Upper lobe of left lung (tissue), 6 donors: ENCODE results near the gene STAC3. TPM values are rescaled to one million over a fixed set of nuclear protein-coding genes. Genes with fewer than 3 reads are reported as not detected.
"Not testable (repeated sequence)": the region's sequence is repeated elsewhere in the genome, so short reads cannot be mapped to it uniquely, and the experiment has no call there.

Experiments used
- ATAC-seq, 2 donors: fragments of 200-7000 bp; cut with Tn5 transposase; one replicate each; pipeline ENCODE4 v1.9.1; 2022; ENCODE audit warnings: mild to moderate bottlenecking in 2 of 2, moderate library complexity in 2 of 2; ENCODE audit not compliant: low FRiP score in 2 of 2
- DNase-seq, 2 donors: peaks; one replicate each; pipeline ENCODE4 v3.0.0-alpha.2; 2019 to 2020
- H3K27ac ChIP-seq, 4 donors: fragments of 200-600 bp; sonication (generic); one replicate each; pipeline ENCODE4 v1.5.1; 2016 to 2019
- H3K27me3 ChIP-seq, 4 donors: fragments of 200-600 bp; sonication (generic); one replicate each; pipeline ENCODE4 v1.5.1; 2017 to 2019
- H3K36me3 ChIP-seq, 4 donors: fragments of 200-600 bp; sonication (generic); one replicate each; pipeline ENCODE4 v1.5.1; 2016 to 2019
- H3K4me1 ChIP-seq, 4 donors: fragments of 200-600 bp; sonication (generic); one replicate each; pipeline ENCODE4 v1.5.1; 2018 to 2019
- H3K4me3 ChIP-seq, 4 donors: fragments of 200-600 bp; sonication (generic); one replicate each; pipeline ENCODE4 v1.5.1; 2017 to 2019; ENCODE audit warnings: mild to moderate bottlenecking in 2 of 4, moderate library complexity in 1 of 4
- H3K9me3 ChIP-seq, 4 donors: fragments of 200-600 bp; sonication (generic); one replicate each; pipeline ENCODE4 v1.5.1; 2018 to 2019
- EP300 ChIP-seq, 4 donors: sonication (generic); formaldehyde crosslinking; IDR thresholded peaks; one replicate each; pipeline ENCODE4 v1.5.1; 2017; ENCODE audit warnings: antibody characterized with exemption in 4 of 4, control low read depth in 2 of 4
- POLR2A ChIP-seq, 4 donors: fragments of 450-650 bp; IDR thresholded peaks; one replicate each; pipeline ENCODE4 v1.5.1; 2016 to 2017; ENCODE audit warnings: antibody characterized with exemption in 4 of 4, mild to moderate bottlenecking in 2 of 4
- POLR2AphosphoS5 ChIP-seq, 2 donors: sonication (generic); formaldehyde crosslinking; IDR thresholded peaks; one replicate each; pipeline ENCODE4 v1.5.1; 2017; ENCODE audit warnings: antibody characterized with exemption in 2 of 2
- WGBS, 2 donors: methylation state at CpG; one replicate each; pipeline ENCODE4 v1.1.5; 2017 to 2018; 5-methylcytosine and 5-hydroxymethylcytosine counted together
- total RNA-seq, 6 donors: library from RNA; depleted of rRNA in 4 of 6; stranded (reverse); fragments of >200 nt in 4 of 6; gene quantifications; one replicate each; pipeline versions ENCODE4 v1.1.0 to v1.2.1, GENCODE V29; 2016 to 2021
- TF ChIP-seq, protein P1 (sequence below), 6 experiments: fragments of 450-650 bp in 4 of 6; fragments of 200-600 bp in 2 of 6; sonication (generic) in 2 of 6; IDR thresholded peaks; one replicate each; pipeline ENCODE4 v1.5.1; 2016 to 2019; ENCODE audit warnings: antibody characterized with exemption in 6 of 6
- donor health status: DM: no; HTN: no; CAD: no; lungs with moderate emphysema.
- donor health status: DM: no; HTN: yes; CAD: no; lungs with severe emphysema.

STAC3 gene
- 10 to 100 TPM in 1 of 6 donors, 1 to 10 TPM in 5; 4.3 to 10.5 (median 5.6) TPM for total RNA-seq

DNA sequence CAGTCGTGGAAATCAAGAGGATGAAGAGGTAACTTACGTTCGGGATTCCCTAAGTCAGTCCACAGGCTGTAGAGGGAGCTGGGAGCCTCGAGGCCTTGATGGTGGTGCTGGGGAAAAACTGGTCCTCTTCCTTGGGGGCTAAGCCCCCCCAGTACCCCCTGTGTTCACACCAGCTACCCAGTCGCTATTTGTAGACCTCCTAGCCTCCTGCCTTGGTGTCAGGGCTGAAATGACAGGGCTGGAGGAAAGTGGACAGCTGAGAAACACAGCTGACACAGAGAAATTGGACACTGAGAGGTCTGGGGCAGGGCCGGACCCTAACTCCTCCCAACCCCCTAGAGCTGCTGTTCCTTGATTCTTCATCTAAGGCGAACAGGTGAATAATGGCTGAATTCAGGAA lies at the start of gene STAC3:
Gene STAC3 (minus strand): TSS at position 232 of the 400 bp plus-strand sequence. CDS start 1,551 bp downstream, outside the sequence.
- TF ChIP-seq POLR2A (IDR thresholded peaks at IDR 0.05) (no peak), EP300 (IDR thresholded peaks at IDR 0.05) (no peak), POLR2AphosphoS5 (IDR thresholded peaks at IDR 0.05) (no peak)
- Histone ChIP-seq H3K36me3 (peaks cover 6 to 14% (median 11%) of the 10 kb centered on the region in 4 donors), H3K4me3 (no peak within 1 kb of the TSS), H3K27ac (no peak within 1 kb of the TSS), H3K4me1 (no peaks in the 10 kb centered on the region), H3K9me3 (no peaks in the 10 kb centered on the region), H3K27me3 (no peaks in the 10 kb centered on the region)
- ATAC-seq (no peak), DNase-seq (no peak)
- 70 to 73% methylated on average over 7 of the region's 7 CpGs for WGBS, 2 donors

DNA sequence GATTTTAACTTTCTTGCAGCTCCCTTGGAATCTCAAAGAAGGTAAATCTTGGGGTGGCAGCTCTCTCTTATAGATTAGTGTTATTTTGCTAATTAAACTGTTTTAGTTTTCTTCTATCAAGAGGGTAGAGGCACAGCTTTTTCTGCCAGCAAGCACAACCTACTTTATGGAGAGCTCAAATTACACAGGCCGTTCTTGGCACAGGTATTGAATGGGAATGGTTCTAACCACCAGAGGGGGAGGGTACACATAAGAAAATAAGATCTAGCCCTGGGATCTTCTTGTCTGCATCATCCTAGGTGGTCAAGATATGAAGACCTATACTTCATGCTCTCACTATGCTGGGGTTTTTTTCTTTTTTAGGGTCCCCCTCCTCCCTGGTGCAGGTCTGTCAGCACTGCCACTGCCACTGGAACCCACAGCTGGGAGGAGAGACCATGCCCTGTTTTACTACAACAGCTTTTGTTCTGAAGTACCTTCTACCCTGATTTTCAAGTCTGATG lies 48.6 kb upstream of the STAC3 start:
- Histone ChIP-seq H3K36me3 (peaks cover 10 to 93% (median 29%) of the 10 kb centered on the region in 4 donors), H3K27me3 (no peaks in the 10 kb centered on the region), H3K4me3 (no peak overlapping the region), H3K27ac (no peak overlapping the region), H3K4me1 (no peaks in the 10 kb centered on the region), H3K9me3 (no peaks in the 10 kb centered on the region)
- 79 to 89% methylated on average over 1 of the region's 1 CpG for WGBS, 2 donors
- no peak for TF ChIP-seq EP300 (IDR thresholded peaks at IDR 0.05)
- no peak for TF ChIP-seq POLR2A (IDR thresholded peaks at IDR 0.05)
- TF ChIP-seq POLR2AphosphoS5 (IDR thresholded peaks at IDR 0.05): no peak
- TF ChIP-seq, protein P1, sequence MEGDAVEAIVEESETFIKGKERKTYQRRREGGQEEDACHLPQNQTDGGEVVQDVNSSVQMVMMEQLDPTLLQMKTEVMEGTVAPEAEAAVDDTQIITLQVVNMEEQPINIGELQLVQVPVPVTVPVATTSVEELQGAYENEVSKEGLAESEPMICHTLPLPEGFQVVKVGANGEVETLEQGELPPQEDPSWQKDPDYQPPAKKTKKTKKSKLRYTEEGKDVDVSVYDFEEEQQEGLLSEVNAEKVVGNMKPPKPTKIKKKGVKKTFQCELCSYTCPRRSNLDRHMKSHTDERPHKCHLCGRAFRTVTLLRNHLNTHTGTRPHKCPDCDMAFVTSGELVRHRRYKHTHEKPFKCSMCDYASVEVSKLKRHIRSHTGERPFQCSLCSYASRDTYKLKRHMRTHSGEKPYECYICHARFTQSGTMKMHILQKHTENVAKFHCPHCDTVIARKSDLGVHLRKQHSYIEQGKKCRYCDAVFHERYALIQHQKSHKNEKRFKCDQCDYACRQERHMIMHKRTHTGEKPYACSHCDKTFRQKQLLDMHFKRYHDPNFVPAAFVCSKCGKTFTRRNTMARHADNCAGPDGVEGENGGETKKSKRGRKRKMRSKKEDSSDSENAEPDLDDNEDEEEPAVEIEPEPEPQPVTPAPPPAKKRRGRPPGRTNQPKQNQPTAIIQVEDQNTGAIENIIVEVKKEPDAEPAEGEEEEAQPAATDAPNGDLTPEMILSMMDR (IDR thresholded peaks at IDR 0.05): no peak
- ATAC-seq (no peak), DNase-seq (no peak)

DNA sequence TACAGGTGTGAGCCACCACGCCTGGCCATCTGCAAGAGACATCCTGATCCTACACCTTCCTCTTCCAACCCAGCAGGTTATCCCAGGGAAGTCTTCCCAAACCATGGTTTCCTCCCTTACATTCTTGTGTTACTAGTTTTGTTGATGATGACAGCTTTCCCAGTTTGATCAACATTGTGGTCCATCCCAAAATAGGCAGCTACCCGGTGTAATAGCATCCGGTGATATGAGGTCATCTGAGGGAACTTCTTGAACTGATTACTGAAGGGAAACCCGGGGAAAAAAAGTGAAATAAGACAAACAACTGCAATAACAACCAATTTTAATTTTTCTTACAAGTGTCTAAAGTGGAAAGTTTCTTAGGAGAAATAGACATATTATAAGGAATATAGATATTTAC lies 45.3 kb upstream of the STAC3 start:
- Histone ChIP-seq H3K4me3 (no peak overlapping the region), H3K27ac (no peak overlapping the region), H3K36me3 (peaks cover 10 to 97% (median 33%) of the 10 kb centered on the region in 4 donors), H3K4me1 (no peaks in the 10 kb centered on the region), H3K27me3 (no peaks in the 10 kb centered on the region), H3K9me3 (no peaks in the 10 kb centered on the region)
- no peak for DNase-seq
- TF ChIP-seq POLR2AphosphoS5 (IDR thresholded peaks at IDR 0.05) (no peak), EP300 (IDR thresholded peaks at IDR 0.05) (no peak), POLR2A (IDR thresholded peaks at IDR 0.05) (no peak)
- TF ChIP-seq, protein P1 (IDR thresholded peaks at IDR 0.05): no peak
- WGBS, 2 donors: 95 to 96% methylated on average over 4 of the region's 4 CpGs
- no peak for ATAC-seq

DNA sequence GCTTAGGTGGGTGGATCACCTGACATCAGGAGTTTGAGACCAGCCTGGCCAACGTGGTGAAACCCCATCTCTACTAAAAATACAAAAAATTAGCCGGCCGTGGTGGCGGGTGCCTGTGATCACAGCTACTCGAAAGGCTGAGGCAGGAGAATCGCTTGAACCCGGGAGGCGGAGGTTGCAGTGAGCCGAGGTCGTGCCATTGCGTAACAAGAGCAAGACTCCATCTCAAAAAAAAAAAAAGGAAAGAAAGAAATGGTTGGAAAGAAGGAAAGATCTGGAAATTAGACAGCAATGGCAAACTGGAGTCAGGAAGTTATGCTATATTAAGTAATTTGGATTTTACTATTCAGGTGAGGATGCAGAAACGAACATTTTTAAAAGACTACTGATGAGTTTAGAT lies 31.1 kb upstream of the STAC3 start:
- not testable (repeated sequence) for H3K9me3 ChIP-seq, H3K4me3 ChIP-seq, DNase-seq, ATAC-seq, H3K27me3 ChIP-seq, H3K27ac ChIP-seq, H3K4me1 ChIP-seq
- WGBS, 2 donors: 94 to 95% methylated on average over 12 of the region's 12 CpGs
- H3K36me3 ChIP-seq: peaks cover 6 to 75% (median 46%) of the 10 kb centered on the region in 4 donors

DNA sequence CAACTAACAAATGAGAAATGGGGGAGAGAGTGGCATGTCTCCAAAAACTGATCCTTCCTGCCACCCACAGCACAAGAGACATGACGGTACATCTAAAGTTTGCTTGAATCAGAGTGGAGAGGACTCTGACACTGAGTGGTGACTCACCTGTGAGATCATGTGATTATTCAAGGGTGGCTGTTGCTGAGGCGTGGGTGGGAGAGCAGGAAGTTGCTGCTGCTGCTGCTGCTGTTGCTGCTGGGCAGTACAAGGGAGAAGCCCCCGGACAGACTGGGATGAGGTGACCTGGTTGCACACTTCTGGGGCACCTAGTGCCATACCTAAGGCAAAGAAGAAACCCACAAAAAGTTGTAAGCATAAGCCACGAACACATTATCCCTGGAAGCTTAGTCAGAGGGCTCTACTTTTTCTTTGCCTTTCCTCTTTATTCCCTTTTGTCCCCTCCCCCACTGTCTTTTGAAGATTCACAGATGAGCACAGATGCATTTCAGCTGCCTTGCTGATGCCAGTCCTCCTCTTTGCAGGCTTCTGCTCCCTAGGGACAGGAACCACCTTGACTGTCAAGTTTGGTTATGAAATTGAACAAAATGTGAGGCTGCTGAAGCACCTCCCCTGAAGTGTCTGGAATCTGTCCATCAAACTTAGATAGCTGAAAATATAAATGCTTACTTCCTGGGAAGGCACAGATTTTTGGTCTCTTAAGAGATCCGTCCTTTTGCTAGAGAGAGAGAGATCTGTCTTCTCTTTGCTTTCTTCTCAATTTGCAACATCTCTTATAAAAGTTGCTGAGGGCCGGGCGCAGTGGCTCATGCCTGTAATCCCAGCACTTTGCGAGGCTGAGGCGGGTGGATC lies 29.4 kb upstream of the STAC3 start:
- Histone ChIP-seq H3K27me3 (no peaks in the 10 kb centered on the region), H3K4me3 (no peak overlapping the region), H3K36me3 (peaks cover 6 to 80% (median 46%) of the 10 kb centered on the region in 4 donors), H3K9me3 (no peaks in the 10 kb centered on the region), H3K27ac (peak overlapping the region in 2 of 4 donors; percentile 2 to 18), H3K4me1 (peaks cover 0 to 10% (median 0%) of the 10 kb centered on the region in 4 donors)
- TF ChIP-seq, protein P1 (IDR thresholded peaks at IDR 0.05): no peak
- TF ChIP-seq POLR2AphosphoS5 (IDR thresholded peaks at IDR 0.05) (peak in 1 of 2 donors; percentile 38), EP300 (IDR thresholded peaks at IDR 0.05) (peak in 1 of 4 donors; percentile 8), POLR2A (IDR thresholded peaks at IDR 0.05) (no peak)
- WGBS, 2 donors: 76 to 83% methylated on average over 9 of the region's 9 CpGs
- peak; percentile 80 to 81 for ATAC-seq
- peak in 1 of 2 donors; percentile 66 for DNase-seq
